Left ventricle myocardium inferior (tissue), 1 donor: ENCODE measurements around the gene WDFY3. TPM values are rescaled to one million over a fixed set of nuclear protein-coding genes. Genes with fewer than 3 reads are reported as not detected.
A peak's percentile ranks its signal among the peaks of the same experiment; 100 is the strongest.

ENCODE experiments used
- DNase-seq: peaks from one replicate; pipeline ENCODE4 v3.0.0-alpha.2; 2020
- H3K27ac ChIP-seq: fragments of 200-600 bp; replicated peaks from 2 replicates; pipeline ENCODE4 v1.8.0; 2021
- H3K27me3 ChIP-seq: fragments of 200-600 bp; 2 replicates; pipeline ENCODE4 v1.8.0; 2021; ENCODE audit warnings: low read depth
- H3K36me3 ChIP-seq: fragments of 200-600 bp; 2 replicates; pipeline ENCODE4 v1.8.0; 2021
- H3K4me1 ChIP-seq: fragments of 200-600 bp; 2 replicates; pipeline ENCODE4 v1.8.0; 2021
- H3K4me3 ChIP-seq: fragments of 200-600 bp; 2 replicates; pipeline ENCODE4 v1.8.0; 2021; ENCODE audit warnings: mild to moderate bottlenecking, moderate library complexity
- H3K9me3 ChIP-seq: fragments of 200-600 bp; replicated peaks from 2 replicates; pipeline ENCODE4 v1.8.0; 2021
- CTCF ChIP-seq: fragments of 200-600 bp; IDR thresholded peaks from 2 replicates; pipeline ENCODE4 v1.8.0; 2021; ENCODE audit warnings: antibody characterized with exemption, mild to moderate bottlenecking, borderline replicate concordance
- intact Hi-C: fragments of 100-400 bp; cut with micrococcal nuclease; formaldehyde crosslinking; loops from one replicate; pipeline ENCODE4 v1.11.0; 2022
- total RNA-seq: library from RNA; stranded (reverse); fragmentation: NEBNext Ultra II Directional; extraction: Animal tissue kit (Norgen Biotek cat#: 25700); gene quantifications from one replicate; pipeline ENCODE4 v1.2.1, GENCODE V29; 2021
- donor health status: DM: no; HTN: yes; CAD: no; lungs with severe emphysema.

Gene WDFY3
- total RNA-seq, 1 donor from 2014 or later = 48.7 TPM

- no peak for TF ChIP-seq CTCF
- Histone ChIP-seq H3K4me1 (peaks cover 41% of the 10 kb centered on the region), H3K4me3 (no peak overlapping the region), H3K9me3 (peaks cover 26% of the 10 kb centered on the region), H3K27me3 (no peaks in the 10 kb centered on the region), H3K27ac (peak overlapping the region; percentile 65), H3K36me3 (peaks cover 3% of the 10 kb centered on the region)
- intact Hi-C loops = no loop called here
- DNase-seq = no peak
Observed at GRCh38 chr4:84937381-84937977, 29.0 kb downstream of the WDFY3 start.

- peak overlapping the region; percentile 65 for H3K27ac ChIP-seq
- H3K4me1 ChIP-seq = peaks cover 55% of the 10 kb centered on the region
Observed at GRCh38 chr4:84936123-84936522, 30.4 kb downstream of the WDFY3 start.

GRCh38 chr4:84932462-84932861, 34.0 kb downstream of the WDFY3 start:
- no peak overlapping the region for H3K4me3 ChIP-seq
- peaks cover 5% of the 10 kb centered on the region for H3K36me3 ChIP-seq
- intact Hi-C loops = no loop called here
- H3K27me3 ChIP-seq = no peaks in the 10 kb centered on the region
- no peak for TF ChIP-seq CTCF
- H3K9me3 ChIP-seq = no peaks in the 10 kb centered on the region
- H3K27ac ChIP-seq = no peak overlapping the region
- no peak for DNase-seq
- peaks cover 37% of the 10 kb centered on the region for H3K4me1 ChIP-seq

More at GRCh38 chr4:84936123-84936522, 30.4 kb downstream of the WDFY3 start:
- no peaks in the 10 kb centered on the region for H3K36me3 ChIP-seq
- H3K4me3 ChIP-seq = no peak overlapping the region
- intact Hi-C loops = no loop called here
- no peak for TF ChIP-seq CTCF
- no peaks in the 10 kb centered on the region for H3K27me3 ChIP-seq
- peaks cover 13% of the 10 kb centered on the region for H3K9me3 ChIP-seq
- no peak for DNase-seq

- no peak for DNase-seq
- Histone ChIP-seq H3K4me1 (peaks cover 32% of the 10 kb centered on the region), H3K27ac (no peak overlapping the region), H3K9me3 (no peaks in the 10 kb centered on the region), H3K36me3 (peaks cover 9% of the 10 kb centered on the region), H3K27me3 (no peaks in the 10 kb centered on the region), H3K4me3 (no peak overlapping the region)
- TF ChIP-seq CTCF = no peak
- intact Hi-C loops = no loop called here
Observed at GRCh38 chr4:84931961-84932360, 34.5 kb downstream of the WDFY3 start.

GRCh38 chr4:84931274-84931673, 35.2 kb downstream of the WDFY3 start:
- H3K27me3 ChIP-seq = no peaks in the 10 kb centered on the region
- TF ChIP-seq CTCF = no peak
- DNase-seq = no peak
- intact Hi-C loops = no loop called here
- no peaks in the 10 kb centered on the region for H3K9me3 ChIP-seq
- peaks cover 25% of the 10 kb centered on the region for H3K4me1 ChIP-seq
- H3K4me3 ChIP-seq = no peak overlapping the region
- H3K36me3 ChIP-seq = peaks cover 9% of the 10 kb centered on the region
- H3K27ac ChIP-seq = no peak overlapping the region
